HG03060 (cell line): ENCODE data around the gene NKAIN2.
"Not testable (repeated sequence)": the region's sequence is repeated elsewhere in the genome, so short reads cannot be mapped to it uniquely, and the experiment has no call there.

Experiments used
- ATAC-seq: cut with Tn5 transposase; IDR thresholded peaks from one replicate; pipeline ENCODE4 v1.9.1; 2021; ENCODE audit warnings: low read depth, moderate number of reproducible peaks; ENCODE audit not compliant: unreplicated experiment

The NKAIN2 gene

GRCh38 chr6:123953920-123954319 lies 150.3 kb downstream of the NKAIN2 start:
- no peak for ATAC-seq

- ATAC-seq, result no peak
Measured at GRCh38 chr6:123956492-123957139, 153.0 kb downstream of the NKAIN2 start.

DNA sequence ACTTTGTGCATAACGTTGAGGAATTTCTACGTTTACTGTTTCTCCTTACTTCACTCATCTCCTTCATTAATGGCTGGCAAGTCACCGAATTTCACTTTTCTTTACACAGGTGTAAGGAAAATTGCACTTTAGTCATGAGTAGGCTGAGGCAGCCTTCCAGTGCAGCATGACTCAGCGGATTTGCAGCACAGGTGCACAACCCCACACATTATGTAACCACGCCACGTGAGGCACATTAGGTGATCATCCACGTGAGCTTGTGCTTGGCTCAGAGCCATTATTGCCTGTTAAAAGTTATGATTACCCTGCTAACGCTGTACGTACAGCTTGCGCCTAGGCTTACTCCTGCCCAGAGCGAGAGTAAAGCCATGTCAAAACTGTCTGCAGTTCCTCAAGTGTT lies 158.8 kb downstream of the NKAIN2 start:
- no peak for ATAC-seq

GRCh38 chr6:123965894-123966293 lies 162.2 kb downstream of the NKAIN2 start:
- no peak for ATAC-seq

- ATAC-seq, result no peak
Measured at GRCh38 chr6:123966618-123967017, 163.0 kb downstream of the NKAIN2 start.

- no peak for ATAC-seq
Measured at GRCh38 chr6:123967905-123968304, 164.2 kb downstream of the NKAIN2 start.

DNA sequence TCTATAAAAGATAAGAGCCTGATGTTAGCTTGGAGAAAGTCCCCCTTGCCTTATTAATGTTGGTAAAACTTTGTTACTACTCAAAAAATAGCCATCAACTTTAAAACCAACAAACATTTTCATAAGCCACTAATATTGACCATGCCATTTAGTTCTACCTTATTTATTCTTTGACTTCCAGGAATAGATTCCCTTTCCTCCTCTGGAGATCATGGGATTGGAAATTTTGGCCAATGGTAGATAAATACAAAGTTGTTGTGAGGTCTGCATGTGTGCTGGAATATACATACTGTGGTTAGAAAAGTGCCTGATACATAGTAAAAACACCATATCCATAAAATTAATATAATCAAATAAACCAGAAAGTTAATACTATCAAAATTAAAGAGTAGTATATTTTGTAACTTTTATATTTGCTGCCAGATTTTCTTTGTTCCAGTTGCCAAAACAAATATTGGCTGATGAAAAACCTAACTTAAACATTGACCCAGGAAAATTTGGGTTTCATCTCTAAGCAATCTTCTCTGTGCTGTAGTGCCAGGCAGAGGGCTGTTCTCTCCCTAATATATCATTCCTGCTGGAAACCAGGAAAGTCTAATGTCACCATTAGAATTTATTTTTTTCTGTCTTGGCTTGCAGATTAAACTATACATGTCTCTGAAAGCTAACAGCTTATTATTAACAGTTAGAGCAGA lies 169.1 kb downstream of the NKAIN2 start:
- no peak for ATAC-seq

DNA sequence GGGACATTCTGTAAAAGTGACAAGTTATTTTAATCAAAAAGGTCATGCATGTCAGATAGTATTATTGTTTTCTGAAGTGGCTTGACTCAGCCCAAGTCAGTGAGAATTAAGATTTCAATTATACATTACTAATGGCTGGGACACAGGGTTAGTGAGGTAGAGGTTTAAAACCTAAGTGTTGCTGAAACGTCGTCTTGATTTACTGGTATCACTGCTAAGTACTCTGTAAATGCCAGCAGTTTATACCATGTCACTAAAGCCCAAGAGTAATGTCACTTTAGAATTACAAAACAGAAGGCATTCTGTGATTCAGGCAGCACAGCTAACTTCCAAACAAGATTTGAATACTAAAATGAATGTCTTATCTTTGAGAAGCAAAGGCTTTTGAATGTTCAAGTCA lies 176.6 kb downstream of the NKAIN2 start:
- no peak for ATAC-seq

DNA sequence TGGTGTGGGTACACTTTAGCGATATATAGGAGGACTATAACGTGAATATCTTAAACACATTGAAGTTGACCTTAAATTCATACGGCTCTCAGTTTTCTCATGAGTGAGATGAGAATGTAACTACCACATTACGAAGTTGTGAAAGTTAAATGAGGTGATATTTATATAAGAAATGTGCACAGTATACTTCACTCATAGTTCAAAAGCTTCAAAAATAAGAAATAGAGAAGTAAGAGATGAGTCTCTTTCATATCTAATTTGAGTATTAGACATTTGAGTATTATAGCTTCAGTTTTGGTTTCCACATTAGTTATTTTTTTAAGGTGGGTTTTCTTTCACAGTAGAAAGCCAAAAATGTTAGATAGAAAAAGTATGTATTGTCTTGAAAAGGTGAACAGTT lies 183.3 kb downstream of the NKAIN2 start:
- no peak for ATAC-seq

DNA sequence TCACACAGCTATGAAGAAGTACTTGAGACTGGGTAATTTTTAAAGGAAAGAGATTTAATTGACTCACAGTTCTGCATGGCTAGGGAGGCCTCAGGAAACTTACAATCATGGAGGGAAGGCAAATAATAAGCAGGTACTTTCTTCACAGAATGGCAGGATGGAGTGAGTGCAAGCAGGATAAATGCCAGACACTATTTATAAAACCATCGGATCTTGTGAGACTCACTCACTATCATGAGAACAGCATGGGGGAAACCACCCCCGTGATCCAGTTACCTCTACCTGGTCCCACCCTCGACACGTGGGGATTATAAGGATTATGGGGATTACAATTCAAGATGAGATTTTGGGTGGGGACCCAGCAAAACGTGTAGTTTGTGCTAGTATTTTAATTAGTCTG lies 186.3 kb downstream of the NKAIN2 start:
- ATAC-seq, result not testable (repeated sequence)

- no peak for ATAC-seq
Measured at GRCh38 chr6:123990376-123990775, 186.7 kb downstream of the NKAIN2 start.

DNA sequence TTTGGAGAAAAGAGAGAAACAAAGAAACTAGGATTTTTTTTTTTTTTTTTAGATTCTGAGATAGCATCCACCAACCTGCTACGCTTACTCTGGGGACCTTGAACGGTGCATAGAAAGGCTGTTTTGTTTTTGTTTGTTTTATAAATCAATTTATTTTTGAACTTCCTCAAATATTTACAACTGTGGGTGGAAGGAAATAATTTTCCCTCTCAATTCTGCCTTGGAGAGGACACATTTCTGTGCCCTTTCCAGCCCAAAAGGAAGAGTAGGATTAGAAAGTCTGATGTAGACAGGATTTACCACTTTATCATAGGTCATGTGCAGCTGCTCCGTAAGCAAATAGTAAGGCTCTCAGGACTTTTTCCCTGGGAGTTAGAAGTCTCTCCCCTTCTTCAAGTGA lies 190.5 kb downstream of the NKAIN2 start:
- ATAC-seq, result no peak

GRCh38 chr6:123994891-123995635 lies 191.4 kb downstream of the NKAIN2 start:
- no peak for ATAC-seq

DNA sequence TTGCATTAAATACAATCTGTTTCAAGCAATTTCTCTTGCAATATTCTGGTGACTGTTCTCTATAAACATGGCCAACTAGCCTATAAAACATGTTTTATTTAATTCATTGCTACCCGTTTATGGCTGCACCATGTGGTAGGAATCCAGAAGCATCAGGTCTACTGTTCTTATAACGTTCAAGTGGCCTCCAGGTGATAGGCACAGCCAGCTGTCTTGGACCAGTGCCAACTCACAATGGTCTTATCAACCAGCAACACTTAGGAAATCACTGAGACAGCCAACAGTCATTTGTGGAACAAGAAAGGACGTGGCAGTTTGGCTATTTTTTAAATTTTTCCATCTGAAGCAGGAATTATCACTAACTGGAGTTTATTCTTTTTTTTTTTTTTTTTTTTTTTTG lies 193.6 kb downstream of the NKAIN2 start:
- ATAC-seq, result no peak

- ATAC-seq, result no peak
Measured at GRCh38 chr6:124002377-124003081, 198.9 kb downstream of the NKAIN2 start.

DNA sequence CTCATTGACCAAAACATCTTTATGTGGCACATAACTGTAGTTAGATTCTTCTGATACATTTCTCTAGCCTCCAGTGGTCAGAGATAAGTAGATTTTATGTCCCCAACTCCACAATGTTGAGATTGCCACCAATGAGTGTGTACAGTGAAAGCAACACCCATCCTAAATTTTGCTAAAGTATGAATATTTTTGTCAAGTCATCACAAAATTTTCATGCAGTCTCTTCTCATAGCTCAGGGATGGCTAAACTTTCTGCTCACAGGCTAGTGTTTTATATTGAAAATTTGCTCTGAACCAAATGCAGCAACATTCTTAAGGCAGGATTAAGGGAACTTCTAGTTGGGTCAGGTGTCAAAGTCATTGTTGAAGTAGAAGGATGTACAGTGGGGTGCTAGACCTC lies 203.6 kb downstream of the NKAIN2 start:
- no peak for ATAC-seq

DNA sequence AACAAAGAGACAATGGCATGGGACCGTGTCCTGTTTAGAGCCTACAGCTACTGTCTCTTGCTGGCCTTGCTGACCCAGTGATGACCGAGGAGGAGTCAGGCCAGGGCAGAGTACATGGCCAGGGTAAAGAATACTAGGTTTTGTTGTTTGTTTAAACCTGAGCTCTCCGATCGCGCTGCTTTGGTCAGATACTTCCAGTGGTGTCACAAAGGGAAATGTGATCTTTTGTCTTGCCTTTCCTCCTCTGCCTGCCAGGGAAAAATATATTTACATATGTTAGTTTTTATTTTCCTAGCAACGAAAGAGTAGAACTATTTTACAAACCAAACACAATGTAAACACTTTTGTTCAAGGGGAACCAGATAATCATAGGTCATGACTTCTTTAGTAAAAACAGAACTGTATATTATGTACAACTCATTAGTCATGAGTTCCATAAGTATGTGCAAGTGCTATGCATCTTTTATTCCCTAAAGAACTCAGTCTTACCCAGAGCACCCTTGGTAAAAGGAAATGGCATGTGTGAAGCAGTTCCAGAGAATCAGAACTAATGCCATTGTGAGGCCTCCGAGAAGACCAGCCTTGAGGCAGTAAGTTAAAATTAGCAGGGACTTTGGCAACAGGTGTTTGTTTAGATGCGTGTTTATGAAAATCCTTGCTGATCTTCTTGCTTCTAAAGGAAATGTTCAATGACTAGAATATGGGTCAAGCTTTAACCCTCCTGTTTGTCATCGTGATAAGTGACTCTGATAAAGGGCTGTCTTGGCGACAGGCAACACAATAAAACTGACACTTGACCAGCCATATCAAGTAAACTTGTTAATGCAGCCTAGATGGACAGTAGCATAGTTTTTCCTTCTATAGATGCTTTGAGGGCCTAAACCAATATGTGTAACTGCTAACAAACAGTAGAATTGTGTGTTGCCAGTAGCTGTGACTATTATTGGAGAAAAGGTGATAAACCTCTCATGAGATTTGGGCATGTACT lies 204.6 kb downstream of the NKAIN2 start:
- no peak for ATAC-seq

GRCh38 chr6:124008988-124009765 lies 205.5 kb downstream of the NKAIN2 start:
- no peak for ATAC-seq

DNA sequence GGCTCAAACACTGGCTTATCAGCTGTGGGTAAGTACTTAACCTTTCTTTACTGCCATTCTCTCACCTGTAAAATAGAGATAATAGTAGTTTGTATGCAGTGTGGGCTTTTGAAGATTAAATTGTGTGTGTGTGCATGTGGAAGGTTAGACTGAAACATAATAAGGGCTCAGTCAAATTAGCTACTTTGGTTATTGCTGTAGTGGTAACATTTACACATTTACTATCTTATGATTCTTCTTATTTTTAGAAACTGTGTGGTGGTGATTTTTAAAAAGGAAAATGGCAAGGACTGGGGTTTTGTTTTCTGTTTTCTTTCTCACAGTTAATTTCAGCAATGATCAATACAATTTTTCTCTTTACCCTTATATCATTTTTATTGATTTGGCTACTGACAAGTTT lies 206.9 kb downstream of the NKAIN2 start:
- ATAC-seq, result no peak
